ENCODE results near the gene SNCAIP.

Gene SNCAIP

GRCh38 chr5:122434205-122434970 is 122.4 kb downstream of the SNCAIP start:
- no peaks in the 10 kb centered on the region for H3K27me3 ChIP-seq (ENCODE audit: control insufficient read depth in 2 of 2, insufficient read depth in 2 of 2, low read length in 2 of 2)
- peaks cover 0 to 4% of the 10 kb centered on the region in 2 donors for H3K4me1 ChIP-seq (ENCODE audit: control insufficient read depth in 2 of 2, insufficient read depth in 2 of 2, low read length in 2 of 2)
- H3K9ac ChIP-seq (ENCODE audit: low read depth in 1 of 2, low read length in 2 of 2): no peak overlapping the region
- H3K4me3 ChIP-seq (ENCODE audit: low read length in 2 of 2): no peak overlapping the region
- no peaks in the 10 kb centered on the region for H3K9me3 ChIP-seq (ENCODE audit: control insufficient read depth in 2 of 2, low read length in 2 of 2)
- no peaks in the 10 kb centered on the region for H3K36me3 ChIP-seq (ENCODE audit: control insufficient read depth in 2 of 2, insufficient read depth in 2 of 2, low read length in 2 of 2)
- no peak overlapping the region for H3K27ac ChIP-seq (ENCODE audit: low read depth in 2 of 2, low read length in 2 of 2)

GRCh38 chr5:122435234-122435633 is 123.2 kb downstream of the SNCAIP start:
- H3K9me3 ChIP-seq (ENCODE audit: control insufficient read depth in 2 of 2, low read length in 2 of 2): no peaks in the 10 kb centered on the region
- no peaks in the 10 kb centered on the region for H3K27me3 ChIP-seq (ENCODE audit: control insufficient read depth in 2 of 2, insufficient read depth in 2 of 2, low read length in 2 of 2)
- H3K4me1 ChIP-seq (ENCODE audit: control insufficient read depth in 2 of 2, insufficient read depth in 2 of 2, low read length in 2 of 2): peaks cover 0 to 4% of the 10 kb centered on the region in 2 donors
- no peak overlapping the region for H3K4me3 ChIP-seq (ENCODE audit: low read length in 2 of 2)
- no peak overlapping the region for H3K9ac ChIP-seq (ENCODE audit: low read depth in 1 of 2, low read length in 2 of 2)
- no peak overlapping the region for H3K27ac ChIP-seq (ENCODE audit: low read depth in 2 of 2, low read length in 2 of 2)
- no peaks in the 10 kb centered on the region for H3K36me3 ChIP-seq (ENCODE audit: control insufficient read depth in 2 of 2, insufficient read depth in 2 of 2, low read length in 2 of 2)

DNA sequence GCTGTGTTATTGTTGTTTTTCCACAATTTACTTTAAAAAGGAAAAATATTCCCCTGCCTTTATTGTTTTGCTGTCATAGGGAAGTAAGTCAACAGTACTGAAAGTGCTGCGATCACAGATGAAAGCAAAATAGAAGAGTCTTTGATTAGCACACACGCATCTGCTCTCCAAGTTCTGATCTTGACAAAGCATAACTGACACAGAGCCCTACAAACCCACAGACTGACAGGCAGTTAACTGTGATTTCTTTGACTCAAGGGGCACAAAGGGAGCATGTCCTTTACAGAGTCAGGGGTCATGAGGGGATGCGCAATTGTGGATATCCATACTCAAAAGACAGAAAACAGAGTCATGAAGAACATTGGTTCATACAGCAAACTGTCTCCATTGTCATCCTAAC is 123.7 kb downstream of the SNCAIP start:
- H3K36me3 ChIP-seq (ENCODE audit: control insufficient read depth in 2 of 2, insufficient read depth in 2 of 2, low read length in 2 of 2): no peaks in the 10 kb centered on the region
- H3K9ac ChIP-seq (ENCODE audit: low read depth in 1 of 2, low read length in 2 of 2): no peak overlapping the region
- peaks cover 0 to 4% of the 10 kb centered on the region in 2 donors for H3K4me1 ChIP-seq (ENCODE audit: control insufficient read depth in 2 of 2, insufficient read depth in 2 of 2, low read length in 2 of 2)
- H3K9me3 ChIP-seq (ENCODE audit: control insufficient read depth in 2 of 2, low read length in 2 of 2): no peaks in the 10 kb centered on the region
- H3K4me3 ChIP-seq (ENCODE audit: low read length in 2 of 2): no peak overlapping the region
- H3K27me3 ChIP-seq (ENCODE audit: control insufficient read depth in 2 of 2, insufficient read depth in 2 of 2, low read length in 2 of 2): no peaks in the 10 kb centered on the region
- no peak overlapping the region for H3K27ac ChIP-seq (ENCODE audit: low read depth in 2 of 2, low read length in 2 of 2)

- Histone ChIP-seq H3K9me3 (ENCODE audit: control insufficient read depth in 2 of 2, low read length in 2 of 2) (no peaks in the 10 kb centered on the region), H3K4me3 (ENCODE audit: low read length in 2 of 2) (no peak overlapping the region), H3K27me3 (ENCODE audit: control insufficient read depth in 2 of 2, insufficient read depth in 2 of 2, low read length in 2 of 2) (no peaks in the 10 kb centered on the region), H3K36me3 (ENCODE audit: control insufficient read depth in 2 of 2, insufficient read depth in 2 of 2, low read length in 2 of 2) (no peaks in the 10 kb centered on the region), H3K4me1 (ENCODE audit: control insufficient read depth in 2 of 2, insufficient read depth in 2 of 2, low read length in 2 of 2) (peaks cover 0 to 4% of the 10 kb centered on the region in 2 donors), H3K9ac (ENCODE audit: low read depth in 1 of 2, low read length in 2 of 2) (no peak overlapping the region), H3K27ac (ENCODE audit: low read depth in 2 of 2, low read length in 2 of 2) (no peak overlapping the region)
Measured at GRCh38 chr5:122436615-122437014, 124.6 kb downstream of the SNCAIP start.

- Histone ChIP-seq H3K9me3 (ENCODE audit: control insufficient read depth in 2 of 2, low read length in 2 of 2) (no peaks in the 10 kb centered on the region), H3K36me3 (ENCODE audit: control insufficient read depth in 2 of 2, insufficient read depth in 2 of 2, low read length in 2 of 2) (no peaks in the 10 kb centered on the region), H3K27me3 (ENCODE audit: control insufficient read depth in 2 of 2, insufficient read depth in 2 of 2, low read length in 2 of 2) (no peaks in the 10 kb centered on the region), H3K27ac (ENCODE audit: low read depth in 2 of 2, low read length in 2 of 2) (no peak overlapping the region), H3K9ac (ENCODE audit: low read depth in 1 of 2, low read length in 2 of 2) (no peak overlapping the region), H3K4me3 (ENCODE audit: low read length in 2 of 2) (no peak overlapping the region), H3K4me1 (ENCODE audit: control insufficient read depth in 2 of 2, insufficient read depth in 2 of 2, low read length in 2 of 2) (peaks cover 0 to 4% of the 10 kb centered on the region in 2 donors)
Measured at GRCh38 chr5:122439645-122440044, 127.6 kb downstream of the SNCAIP start.

DNA sequence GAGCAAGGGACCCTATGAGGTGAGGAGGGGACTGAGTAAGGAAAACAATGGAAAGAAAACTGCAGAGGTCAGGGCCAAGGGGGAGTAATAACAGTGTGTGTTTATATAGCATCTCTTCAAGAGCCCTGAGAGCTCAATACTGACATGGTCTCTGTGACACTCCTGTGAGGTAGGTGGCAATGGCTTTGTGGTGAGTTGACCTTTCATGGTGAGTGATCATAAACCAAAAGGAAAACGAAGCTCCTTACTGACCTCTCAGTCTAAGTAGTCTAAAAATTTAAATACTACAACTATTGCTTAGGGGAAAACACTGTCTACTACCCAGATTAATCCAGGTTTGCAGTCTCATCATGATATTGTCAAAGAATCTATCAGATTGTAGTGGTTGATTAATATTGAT is 130.9 kb downstream of the SNCAIP start:
- Histone ChIP-seq H3K4me1 (ENCODE audit: control insufficient read depth in 2 of 2, insufficient read depth in 2 of 2, low read length in 2 of 2) (no peaks in the 10 kb centered on the region), H3K4me3 (ENCODE audit: low read length in 2 of 2) (no peak overlapping the region), H3K36me3 (ENCODE audit: control insufficient read depth in 2 of 2, insufficient read depth in 2 of 2, low read length in 2 of 2) (no peaks in the 10 kb centered on the region), H3K9ac (ENCODE audit: low read depth in 1 of 2, low read length in 2 of 2) (no peak overlapping the region), H3K27me3 (ENCODE audit: control insufficient read depth in 2 of 2, insufficient read depth in 2 of 2, low read length in 2 of 2) (no peaks in the 10 kb centered on the region), H3K27ac (ENCODE audit: low read depth in 2 of 2, low read length in 2 of 2) (no peak overlapping the region), H3K9me3 (ENCODE audit: control insufficient read depth in 2 of 2, low read length in 2 of 2) (no peaks in the 10 kb centered on the region)

GRCh38 chr5:122444411-122444810 is 132.4 kb downstream of the SNCAIP start:
- Histone ChIP-seq H3K9ac (ENCODE audit: low read depth in 1 of 2, low read length in 2 of 2) (no peak overlapping the region), H3K36me3 (ENCODE audit: control insufficient read depth in 2 of 2, insufficient read depth in 2 of 2, low read length in 2 of 2) (no peaks in the 10 kb centered on the region), H3K9me3 (ENCODE audit: control insufficient read depth in 2 of 2, low read length in 2 of 2) (no peaks in the 10 kb centered on the region), H3K4me1 (ENCODE audit: control insufficient read depth in 2 of 2, insufficient read depth in 2 of 2, low read length in 2 of 2) (no peaks in the 10 kb centered on the region), H3K27me3 (ENCODE audit: control insufficient read depth in 2 of 2, insufficient read depth in 2 of 2, low read length in 2 of 2) (no peaks in the 10 kb centered on the region), H3K27ac (ENCODE audit: low read depth in 2 of 2, low read length in 2 of 2) (no peak overlapping the region), H3K4me3 (ENCODE audit: low read length in 2 of 2) (no peak overlapping the region)

- no peak overlapping the region for H3K9ac ChIP-seq (ENCODE audit: low read depth in 1 of 2, low read length in 2 of 2)
- H3K27ac ChIP-seq (ENCODE audit: low read depth in 2 of 2, low read length in 2 of 2): no peak overlapping the region
- no peaks in the 10 kb centered on the region for H3K36me3 ChIP-seq (ENCODE audit: control insufficient read depth in 2 of 2, insufficient read depth in 2 of 2, low read length in 2 of 2)
- no peak overlapping the region for H3K4me3 ChIP-seq (ENCODE audit: low read length in 2 of 2)
- H3K9me3 ChIP-seq (ENCODE audit: control insufficient read depth in 2 of 2, low read length in 2 of 2): no peaks in the 10 kb centered on the region
- no peaks in the 10 kb centered on the region for H3K4me1 ChIP-seq (ENCODE audit: control insufficient read depth in 2 of 2, insufficient read depth in 2 of 2, low read length in 2 of 2)
- no peaks in the 10 kb centered on the region for H3K27me3 ChIP-seq (ENCODE audit: control insufficient read depth in 2 of 2, insufficient read depth in 2 of 2, low read length in 2 of 2)
Measured at GRCh38 chr5:122445070-122445469, 133.0 kb downstream of the SNCAIP start.

- no peaks in the 10 kb centered on the region for H3K27me3 ChIP-seq (ENCODE audit: control insufficient read depth in 2 of 2, insufficient read depth in 2 of 2, low read length in 2 of 2)
- H3K36me3 ChIP-seq (ENCODE audit: control insufficient read depth in 2 of 2, insufficient read depth in 2 of 2, low read length in 2 of 2): no peaks in the 10 kb centered on the region
- no peaks in the 10 kb centered on the region for H3K9me3 ChIP-seq (ENCODE audit: control insufficient read depth in 2 of 2, low read length in 2 of 2)
- H3K4me1 ChIP-seq (ENCODE audit: control insufficient read depth in 2 of 2, insufficient read depth in 2 of 2, low read length in 2 of 2): no peaks in the 10 kb centered on the region
- no peak overlapping the region for H3K27ac ChIP-seq (ENCODE audit: low read depth in 2 of 2, low read length in 2 of 2)
- no peak overlapping the region for H3K4me3 ChIP-seq (ENCODE audit: low read length in 2 of 2)
- no peak overlapping the region for H3K9ac ChIP-seq (ENCODE audit: low read depth in 1 of 2, low read length in 2 of 2)
Measured at GRCh38 chr5:122447072-122447471, 135.0 kb downstream of the SNCAIP start.

GRCh38 chr5:122447879-122448278 is 135.8 kb downstream of the SNCAIP start:
- no peaks in the 10 kb centered on the region for H3K36me3 ChIP-seq (ENCODE audit: control insufficient read depth in 2 of 2, insufficient read depth in 2 of 2, low read length in 2 of 2)
- no peaks in the 10 kb centered on the region for H3K27me3 ChIP-seq (ENCODE audit: control insufficient read depth in 2 of 2, insufficient read depth in 2 of 2, low read length in 2 of 2)
- no peak overlapping the region for H3K4me3 ChIP-seq (ENCODE audit: low read length in 2 of 2)

More at GRCh38 chr5:122447879-122448278, 135.8 kb downstream of the SNCAIP start:
- Histone ChIP-seq H3K4me1 (ENCODE audit: control insufficient read depth in 2 of 2, insufficient read depth in 2 of 2, low read length in 2 of 2) (no peaks in the 10 kb centered on the region), H3K9ac (ENCODE audit: low read depth in 1 of 2, low read length in 2 of 2) (no peak overlapping the region), H3K27ac (ENCODE audit: low read depth in 2 of 2, low read length in 2 of 2) (no peak overlapping the region), H3K9me3 (ENCODE audit: control insufficient read depth in 2 of 2, low read length in 2 of 2) (no peaks in the 10 kb centered on the region)
